ENCODE data around the gene CZIB. TPM values are rescaled to one million over a fixed set of nuclear protein-coding genes. Genes with fewer than 3 reads are reported as not detected.

CZIB gene
- polyA plus RNA-seq, 1 experiment = 75.8 TPM

DNA sequence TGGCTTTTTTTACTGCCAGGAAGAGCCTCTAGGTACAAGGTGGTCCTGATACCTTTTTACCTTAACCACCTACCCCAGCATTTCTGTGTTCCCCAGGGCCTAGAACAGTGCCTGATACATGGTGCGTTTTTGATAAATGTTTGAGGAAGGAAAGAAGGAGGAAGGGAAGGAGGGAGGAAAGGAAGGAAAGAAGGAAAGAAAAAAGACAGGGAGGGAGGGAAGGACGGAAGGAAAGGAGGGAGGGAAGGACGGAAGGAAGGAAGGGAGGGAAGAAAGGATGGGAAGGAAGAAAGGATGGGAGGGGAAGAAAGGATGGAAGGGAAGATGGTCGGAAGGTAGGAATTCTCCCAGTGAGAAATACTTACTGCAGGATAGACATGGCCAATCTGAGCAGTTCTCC is 29.9 kb upstream of the CZIB start:
- CTCF ChIA-PET = interaction anchor here (0.9 kb wide), 1 partner anchor 8 kb away, joined by 3 read pairs; no protein-coding TSS in a partner anchor
- POLR2A ChIA-PET = no interaction called here
- no peak overlapping the region for H3K4me3 ChIP-seq (ENCODE audit: low read depth, low read length)
- TF ChIP-seq, protein P1, sequence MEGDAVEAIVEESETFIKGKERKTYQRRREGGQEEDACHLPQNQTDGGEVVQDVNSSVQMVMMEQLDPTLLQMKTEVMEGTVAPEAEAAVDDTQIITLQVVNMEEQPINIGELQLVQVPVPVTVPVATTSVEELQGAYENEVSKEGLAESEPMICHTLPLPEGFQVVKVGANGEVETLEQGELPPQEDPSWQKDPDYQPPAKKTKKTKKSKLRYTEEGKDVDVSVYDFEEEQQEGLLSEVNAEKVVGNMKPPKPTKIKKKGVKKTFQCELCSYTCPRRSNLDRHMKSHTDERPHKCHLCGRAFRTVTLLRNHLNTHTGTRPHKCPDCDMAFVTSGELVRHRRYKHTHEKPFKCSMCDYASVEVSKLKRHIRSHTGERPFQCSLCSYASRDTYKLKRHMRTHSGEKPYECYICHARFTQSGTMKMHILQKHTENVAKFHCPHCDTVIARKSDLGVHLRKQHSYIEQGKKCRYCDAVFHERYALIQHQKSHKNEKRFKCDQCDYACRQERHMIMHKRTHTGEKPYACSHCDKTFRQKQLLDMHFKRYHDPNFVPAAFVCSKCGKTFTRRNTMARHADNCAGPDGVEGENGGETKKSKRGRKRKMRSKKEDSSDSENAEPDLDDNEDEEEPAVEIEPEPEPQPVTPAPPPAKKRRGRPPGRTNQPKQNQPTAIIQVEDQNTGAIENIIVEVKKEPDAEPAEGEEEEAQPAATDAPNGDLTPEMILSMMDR (IDR thresholded peaks at IDR 0.05; ENCODE audit: insufficient read depth, low read depth, low read length) = no peak
- no peaks in the 10 kb centered on the region for H3K27me3 ChIP-seq (ENCODE audit: control insufficient read depth, insufficient read depth, low read length)
- no peak for DNase-seq (ENCODE audit: low read depth)
- no peaks in the 10 kb centered on the region for H3K36me3 ChIP-seq (ENCODE audit: control insufficient read depth, insufficient read depth, low read length)

DNA sequence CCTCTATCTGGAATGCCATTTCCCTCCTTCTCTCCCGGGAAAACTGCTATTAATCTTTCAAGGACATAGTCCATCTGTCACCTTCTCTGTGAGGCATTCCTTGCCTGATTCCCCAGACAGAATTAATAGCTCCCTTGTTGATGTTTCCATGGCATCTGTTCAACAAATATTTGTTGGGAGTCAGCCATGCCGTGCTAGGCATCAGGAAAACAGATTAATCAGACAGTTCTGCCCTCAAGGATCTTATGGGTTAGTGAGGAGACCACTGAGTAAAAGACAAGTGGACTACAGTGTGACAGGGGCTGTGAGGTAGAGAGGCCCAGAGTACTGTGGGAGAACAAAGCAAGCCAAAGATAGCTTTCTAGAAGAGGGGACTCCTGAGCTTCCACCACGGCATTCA is 29.3 kb upstream of the CZIB start:
- Histone ChIP-seq H3K4me3 (ENCODE audit: low read depth, low read length) (no peak overlapping the region), H3K36me3 (ENCODE audit: control insufficient read depth, insufficient read depth, low read length) (no peaks in the 10 kb centered on the region), H3K27me3 (ENCODE audit: control insufficient read depth, insufficient read depth, low read length) (no peaks in the 10 kb centered on the region)
- TF ChIP-seq, protein P1 (IDR thresholded peaks at IDR 0.05; ENCODE audit: insufficient read depth, low read depth, low read length) = no peak
- ChIA-PET POLR2A (no interaction called here), CTCF (interaction anchor here (0.9 kb wide), 1 partner anchor 9 kb away, joined by 3 read pairs; no protein-coding TSS in a partner anchor)
- no peak for DNase-seq (ENCODE audit: low read depth)

DNA sequence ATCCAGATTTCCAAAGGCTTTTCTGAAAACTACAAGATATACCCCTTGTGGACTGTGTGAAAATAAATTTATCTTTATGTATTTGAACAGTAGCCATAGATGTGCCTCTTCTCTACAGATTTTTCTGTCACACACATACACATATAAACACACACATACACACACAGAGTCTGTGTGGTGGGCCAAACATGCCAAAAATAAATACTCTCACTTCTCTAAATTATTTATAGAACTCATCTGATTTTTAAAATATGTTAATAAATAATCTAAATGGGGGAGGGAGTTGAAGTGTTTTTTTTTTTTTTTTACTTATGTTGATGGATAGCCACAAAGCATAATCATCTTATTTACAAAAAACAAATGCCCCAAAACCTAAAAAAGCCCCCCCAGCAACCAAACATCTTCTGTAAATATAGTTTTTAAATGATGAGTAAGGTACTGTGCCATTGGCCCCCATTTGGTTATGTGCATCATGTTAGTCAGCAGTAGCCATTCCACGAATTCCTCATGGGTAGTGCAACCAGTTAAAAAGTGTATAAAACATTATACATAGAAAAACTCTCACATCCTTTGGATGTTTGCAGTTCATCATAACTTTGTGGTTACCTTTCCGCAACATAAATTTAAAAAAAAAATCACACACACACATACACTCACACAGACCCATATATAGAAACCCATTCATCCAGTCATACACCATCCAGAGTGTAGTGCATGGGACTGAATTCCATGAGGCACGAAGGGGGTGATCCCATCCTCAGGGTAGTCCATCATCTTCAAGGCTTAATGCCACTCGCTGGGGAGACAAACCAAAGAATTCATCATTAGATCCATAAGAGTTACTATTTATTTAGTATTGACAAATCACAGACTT is 26.1 kb upstream of the CZIB start:
- H3K27me3 ChIP-seq (ENCODE audit: control insufficient read depth, insufficient read depth, low read length) = no peaks in the 10 kb centered on the region
- ChIA-PET CTCF (interaction anchor here (2.5 kb wide), 1 partner anchor 10 kb away, joined by 6 read pairs; no protein-coding TSS in a partner anchor), POLR2A (no interaction called here)
- no peaks in the 10 kb centered on the region for H3K36me3 ChIP-seq (ENCODE audit: control insufficient read depth, insufficient read depth, low read length)
- peak; percentile 84 for DNase-seq (ENCODE audit: low read depth)
- TF ChIP-seq, protein P1 (IDR thresholded peaks at IDR 0.05; ENCODE audit: insufficient read depth, low read depth, low read length) = no peak
- no peak overlapping the region for H3K4me3 ChIP-seq (ENCODE audit: low read depth, low read length)

DNA sequence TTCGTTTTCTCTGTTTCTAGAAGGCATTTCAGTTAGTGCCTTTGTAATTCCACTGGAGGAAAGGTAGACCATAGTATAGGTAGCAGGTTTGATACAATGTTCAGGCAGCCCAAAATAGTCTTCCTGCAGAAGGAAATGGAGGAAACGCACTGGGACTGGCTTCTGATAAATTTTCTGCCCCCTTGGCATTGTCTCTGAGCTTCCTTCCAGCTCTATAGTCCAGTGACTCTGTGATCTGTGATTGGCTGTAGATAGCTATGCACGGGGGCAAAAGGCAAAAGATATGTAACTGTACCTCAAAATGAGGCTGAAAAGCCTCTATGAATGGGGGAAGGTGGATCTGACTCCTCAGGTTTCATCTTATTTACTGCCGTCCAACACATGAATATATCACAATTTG is 23.7 kb upstream of the CZIB start:
- ChIA-PET CTCF (no interaction called here), POLR2A (no interaction called here)
- no peaks in the 10 kb centered on the region for H3K36me3 ChIP-seq (ENCODE audit: control insufficient read depth, insufficient read depth, low read length)
- DNase-seq (ENCODE audit: low read depth) = no peak
- H3K4me3 ChIP-seq (ENCODE audit: low read depth, low read length) = no peak overlapping the region
- TF ChIP-seq, protein P1 (IDR thresholded peaks at IDR 0.05; ENCODE audit: insufficient read depth, low read depth, low read length) = no peak
- no peaks in the 10 kb centered on the region for H3K27me3 ChIP-seq (ENCODE audit: control insufficient read depth, insufficient read depth, low read length)

DNA sequence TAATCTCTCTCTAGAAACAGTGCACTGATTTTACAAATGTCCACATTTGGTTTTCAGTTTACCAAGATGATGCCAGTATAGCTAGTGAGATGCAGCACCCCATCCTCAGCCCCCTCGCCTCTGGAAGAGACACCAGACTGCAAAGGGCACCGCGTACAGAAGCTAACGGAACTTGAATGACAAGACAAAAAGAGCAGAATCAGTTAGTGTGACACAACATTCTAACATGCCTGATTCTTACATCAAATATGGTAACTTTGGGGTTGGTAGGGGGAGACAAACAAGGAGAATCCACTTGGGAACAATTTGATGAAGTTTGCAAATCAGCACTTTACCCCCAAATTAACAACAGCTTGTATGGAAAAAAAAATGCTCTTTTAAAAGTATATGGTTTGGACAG is 21.9 kb upstream of the CZIB start:
- TF ChIP-seq, protein P1 (IDR thresholded peaks at IDR 0.05; ENCODE audit: insufficient read depth, low read depth, low read length) = no peak
- no peak for DNase-seq (ENCODE audit: low read depth)
- ChIA-PET POLR2A (no interaction called here), CTCF (interaction anchor here (0.6 to 0.8 kb wide), 2 partner anchors 14 to 301 kb away, joined by 3 read pairs; no protein-coding TSS in a partner anchor)
- Histone ChIP-seq H3K27me3 (ENCODE audit: control insufficient read depth, insufficient read depth, low read length) (no peaks in the 10 kb centered on the region), H3K36me3 (ENCODE audit: control insufficient read depth, insufficient read depth, low read length) (no peaks in the 10 kb centered on the region), H3K4me3 (ENCODE audit: low read depth, low read length) (no peak overlapping the region)

Data from BJ (cell line).